Measurements from ENCODE around the gene HIP1.
A peak's percentile ranks its signal among the peaks of the same experiment; 100 is the strongest.
"Not testable (repeated sequence)": the region's sequence is repeated elsewhere in the genome, so short reads cannot be mapped to it uniquely, and the experiment has no call there.

The HIP1 gene

GRCh38 chr7:75762350-75762917, 23.7 kb upstream of the HIP1 start:
- no peak for DNase-seq (ENCODE audit: low read depth, low spot score)
- no peaks in the 10 kb centered on the region for H3K36me3 ChIP-seq (ENCODE audit: control insufficient read depth, insufficient read depth, low read length)
- no peaks in the 10 kb centered on the region for H3K9me3 ChIP-seq (ENCODE audit: control insufficient read depth, insufficient read depth, low read length)
- no peak overlapping the region for H3K4me3 ChIP-seq (ENCODE audit: low read length)
- no peaks in the 10 kb centered on the region for H3K4me1 ChIP-seq (ENCODE audit: control insufficient read depth, insufficient read depth, low read length)
- no peaks in the 10 kb centered on the region for H3K27me3 ChIP-seq (ENCODE audit: control insufficient read depth, insufficient read depth, low read length)
- no CpG with 5 or more reads among the region's 2 CpGs for WGBS (ENCODE audit: insufficient coverage, insufficient read length)
- H3K27ac ChIP-seq (ENCODE audit: low read length), result no peak overlapping the region

- not testable (repeated sequence) for H3K36me3 ChIP-seq (ENCODE audit: control insufficient read depth, insufficient read depth, low read length); DNase-seq (ENCODE audit: low read depth, low spot score); H3K4me3 ChIP-seq (ENCODE audit: low read length); H3K27ac ChIP-seq (ENCODE audit: low read length); H3K27me3 ChIP-seq (ENCODE audit: control insufficient read depth, insufficient read depth, low read length); H3K9me3 ChIP-seq (ENCODE audit: control insufficient read depth, insufficient read depth, low read length); H3K4me1 ChIP-seq (ENCODE audit: control insufficient read depth, insufficient read depth, low read length)
- no CpG with 5 or more reads among the region's 3 CpGs for WGBS (ENCODE audit: insufficient coverage, insufficient read length)
Observed at GRCh38 chr7:75761801-75762200, 23.1 kb upstream of the HIP1 start.

- Histone ChIP-seq H3K4me1 (ENCODE audit: control insufficient read depth, insufficient read depth, low read length) (no peaks in the 10 kb centered on the region), H3K36me3 (ENCODE audit: control insufficient read depth, insufficient read depth, low read length) (no peaks in the 10 kb centered on the region), H3K4me3 (ENCODE audit: low read length) (no peak overlapping the region), H3K27ac (ENCODE audit: low read length) (no peak overlapping the region), H3K9me3 (ENCODE audit: control insufficient read depth, insufficient read depth, low read length) (no peaks in the 10 kb centered on the region), H3K27me3 (ENCODE audit: control insufficient read depth, insufficient read depth, low read length) (no peaks in the 10 kb centered on the region)
- WGBS (ENCODE audit: insufficient coverage, insufficient read length), result no CpG with 5 or more reads among the region's 2 CpGs
- no peak for DNase-seq (ENCODE audit: low read depth, low spot score)
Observed at GRCh38 chr7:75758491-75758890, 19.8 kb upstream of the HIP1 start.

DNA sequence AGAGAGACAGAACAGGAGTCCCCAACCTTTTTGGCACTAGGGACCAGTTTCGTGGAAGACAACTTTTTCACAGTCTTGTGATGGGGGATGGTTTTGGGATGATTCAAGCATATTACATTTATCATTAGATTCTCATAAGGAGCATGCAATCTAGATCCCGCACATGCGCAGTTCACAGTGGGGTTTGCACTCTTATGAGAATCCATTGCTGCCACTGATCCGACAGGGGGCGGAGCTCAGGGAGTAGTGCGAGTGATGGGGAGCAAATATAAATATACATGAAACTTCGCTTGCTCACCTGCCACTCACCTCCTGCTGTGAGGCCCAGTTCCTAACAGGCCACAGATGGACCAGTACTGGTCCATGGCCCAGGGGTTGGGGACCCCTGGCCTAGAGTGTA, 19.1 kb upstream of the HIP1 start:
- Histone ChIP-seq H3K9me3 (ENCODE audit: control insufficient read depth, insufficient read depth, low read length) (no peaks in the 10 kb centered on the region), H3K4me1 (ENCODE audit: control insufficient read depth, insufficient read depth, low read length) (no peaks in the 10 kb centered on the region), H3K27ac (ENCODE audit: low read length) (no peak overlapping the region), H3K36me3 (ENCODE audit: control insufficient read depth, insufficient read depth, low read length) (no peaks in the 10 kb centered on the region), H3K27me3 (ENCODE audit: control insufficient read depth, insufficient read depth, low read length) (no peaks in the 10 kb centered on the region), H3K4me3 (ENCODE audit: low read length) (no peak overlapping the region)
- DNase-seq (ENCODE audit: low read depth, low spot score), result no peak
- no CpG with 5 or more reads among the region's 7 CpGs for WGBS (ENCODE audit: insufficient coverage, insufficient read length)

DNA sequence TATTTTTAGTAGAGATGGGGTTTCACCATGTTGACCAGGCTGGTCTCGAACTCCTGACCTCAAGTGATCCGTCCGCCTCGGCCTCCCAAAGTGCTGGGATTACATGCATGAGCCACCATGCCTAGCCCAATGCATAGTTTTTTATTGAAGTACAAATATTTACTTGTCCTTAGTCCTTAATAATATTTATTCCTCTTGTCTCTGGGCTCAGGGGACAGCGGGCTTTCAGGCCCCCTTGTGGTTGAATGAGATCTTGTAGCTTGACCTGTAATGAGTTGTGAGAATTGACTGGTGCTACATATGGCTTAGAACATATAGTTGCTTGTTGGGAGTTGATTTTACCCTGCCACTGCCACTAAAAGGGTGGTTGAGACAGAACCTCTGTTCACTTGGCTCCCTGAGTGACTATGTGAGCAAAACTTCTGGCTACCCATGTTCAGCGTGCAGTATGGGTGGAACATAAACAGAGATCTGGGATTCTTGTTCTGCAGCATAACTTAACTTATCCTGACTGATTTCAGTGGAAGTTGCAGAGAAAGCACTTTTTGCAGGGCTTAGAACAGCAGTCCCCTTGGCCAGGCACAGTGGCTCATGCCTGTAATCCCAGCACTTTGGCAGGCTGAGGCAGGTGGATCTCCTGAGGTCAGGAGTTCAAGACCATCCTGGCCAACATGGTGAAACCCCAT, 18.4 kb upstream of the HIP1 start:
- Histone ChIP-seq H3K4me3 (ENCODE audit: low read length) (no peak overlapping the region), H3K27me3 (ENCODE audit: control insufficient read depth, insufficient read depth, low read length) (no peaks in the 10 kb centered on the region), H3K4me1 (ENCODE audit: control insufficient read depth, insufficient read depth, low read length) (no peaks in the 10 kb centered on the region), H3K27ac (ENCODE audit: low read length) (no peak overlapping the region), H3K9me3 (ENCODE audit: control insufficient read depth, insufficient read depth, low read length) (no peaks in the 10 kb centered on the region), H3K36me3 (ENCODE audit: control insufficient read depth, insufficient read depth, low read length) (no peaks in the 10 kb centered on the region)
- WGBS (ENCODE audit: insufficient coverage, insufficient read length), result no CpG with 5 or more reads among the region's 6 CpGs
- DNase-seq (ENCODE audit: low read depth, low spot score), result no peak

GRCh38 chr7:75756206-75756990, 17.7 kb upstream of the HIP1 start:
- no peaks in the 10 kb centered on the region for H3K36me3 ChIP-seq (ENCODE audit: control insufficient read depth, insufficient read depth, low read length)
- no peaks in the 10 kb centered on the region for H3K27me3 ChIP-seq (ENCODE audit: control insufficient read depth, insufficient read depth, low read length)
- H3K9me3 ChIP-seq (ENCODE audit: control insufficient read depth, insufficient read depth, low read length), result no peaks in the 10 kb centered on the region
- no peak overlapping the region for H3K27ac ChIP-seq (ENCODE audit: low read length)
- no peak for DNase-seq (ENCODE audit: low read depth, low spot score)
- no peak overlapping the region for H3K4me3 ChIP-seq (ENCODE audit: low read length)
- no peaks in the 10 kb centered on the region for H3K4me1 ChIP-seq (ENCODE audit: control insufficient read depth, insufficient read depth, low read length)
- WGBS (ENCODE audit: insufficient coverage, insufficient read length), result no CpG with 5 or more reads among the region's 10 CpGs

GRCh38 chr7:75743455-75743859, 4.7 kb upstream of the HIP1 start:
- no peaks in the 10 kb centered on the region for H3K27me3 ChIP-seq (ENCODE audit: control insufficient read depth, insufficient read depth, low read length)
- WGBS (ENCODE audit: insufficient coverage, insufficient read length), result no CpG with 5 or more reads among the region's 4 CpGs
- no peak overlapping the region for H3K4me3 ChIP-seq (ENCODE audit: low read length)
- H3K4me1 ChIP-seq (ENCODE audit: control insufficient read depth, insufficient read depth, low read length), result peaks cover 2% of the 10 kb centered on the region; the same call in 1 of the 2 replicates
- no peak overlapping the region for H3K27ac ChIP-seq (ENCODE audit: low read length)
- H3K9me3 ChIP-seq (ENCODE audit: control insufficient read depth, insufficient read depth, low read length), result no peaks in the 10 kb centered on the region
- no peaks in the 10 kb centered on the region for H3K36me3 ChIP-seq (ENCODE audit: control insufficient read depth, insufficient read depth, low read length)
- no peak for DNase-seq (ENCODE audit: low read depth, low spot score)

DNA sequence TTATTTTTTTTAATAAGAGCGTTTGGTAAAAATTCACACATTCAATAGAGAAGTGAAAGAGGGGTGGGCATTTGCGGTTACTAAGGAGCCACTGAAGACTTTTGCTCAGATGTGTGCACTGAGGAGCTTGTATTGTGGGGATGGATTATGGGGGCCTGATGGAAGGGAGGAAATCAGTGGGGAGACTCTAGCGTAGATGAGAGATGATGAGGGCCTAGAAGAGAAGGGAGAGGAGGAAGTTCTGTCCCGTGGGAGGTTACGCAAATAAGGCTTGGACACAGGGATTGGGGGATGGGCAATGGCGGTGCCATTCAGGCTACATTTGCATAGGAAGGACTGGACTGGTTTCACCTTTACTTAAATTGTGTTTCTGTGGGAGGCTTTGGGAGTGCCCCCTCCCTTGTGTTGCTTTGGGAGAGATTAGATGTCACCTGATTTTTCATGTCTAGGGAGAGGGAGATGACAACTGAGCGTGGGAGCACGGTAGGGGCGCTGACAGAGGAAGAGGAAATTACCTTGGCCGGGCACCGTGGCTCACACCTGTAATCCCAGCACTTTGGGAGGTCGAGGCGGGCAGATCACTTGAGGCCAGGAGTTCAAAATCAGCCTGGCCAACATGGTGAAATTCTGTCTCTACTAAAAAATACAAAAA, 2.2 kb upstream of the HIP1 start:
- H3K27me3 ChIP-seq (ENCODE audit: control insufficient read depth, insufficient read depth, low read length), result no peaks in the 10 kb centered on the region
- no peak overlapping the region for H3K4me3 ChIP-seq (ENCODE audit: low read length)
- no peaks in the 10 kb centered on the region for H3K36me3 ChIP-seq (ENCODE audit: control insufficient read depth, insufficient read depth, low read length)
- DNase-seq (ENCODE audit: low read depth, low spot score), result no peak
- H3K9me3 ChIP-seq (ENCODE audit: control insufficient read depth, insufficient read depth, low read length), result no peaks in the 10 kb centered on the region
- peaks cover 2% of the 10 kb centered on the region; the same call in 1 of the 2 replicates for H3K4me1 ChIP-seq (ENCODE audit: control insufficient read depth, insufficient read depth, low read length)
- no peak overlapping the region for H3K27ac ChIP-seq (ENCODE audit: low read length)
- no CpG with 5 or more reads among the region's 13 CpGs for WGBS (ENCODE audit: insufficient coverage, insufficient read length)

- DNase-seq (ENCODE audit: low read depth, low spot score), result no peak
- Histone ChIP-seq H3K27ac (ENCODE audit: low read length) (no peak overlapping the region), H3K4me1 (ENCODE audit: control insufficient read depth, insufficient read depth, low read length) (peaks cover 2% of the 10 kb centered on the region; the same call in 1 of the 2 replicates), H3K36me3 (ENCODE audit: control insufficient read depth, insufficient read depth, low read length) (no peaks in the 10 kb centered on the region), H3K4me3 (ENCODE audit: low read length) (peak overlapping the region; percentile 83), H3K27me3 (ENCODE audit: control insufficient read depth, insufficient read depth, low read length) (no peaks in the 10 kb centered on the region), H3K9me3 (ENCODE audit: control insufficient read depth, insufficient read depth, low read length) (no peaks in the 10 kb centered on the region)
- WGBS (ENCODE audit: insufficient coverage, insufficient read length), result no CpG with 5 or more reads among the region's 26 CpGs
Observed at GRCh38 chr7:75739796-75740672, 1.3 kb upstream of the HIP1 start.
